ENCODE results near the gene YTHDC2.

DNA sequence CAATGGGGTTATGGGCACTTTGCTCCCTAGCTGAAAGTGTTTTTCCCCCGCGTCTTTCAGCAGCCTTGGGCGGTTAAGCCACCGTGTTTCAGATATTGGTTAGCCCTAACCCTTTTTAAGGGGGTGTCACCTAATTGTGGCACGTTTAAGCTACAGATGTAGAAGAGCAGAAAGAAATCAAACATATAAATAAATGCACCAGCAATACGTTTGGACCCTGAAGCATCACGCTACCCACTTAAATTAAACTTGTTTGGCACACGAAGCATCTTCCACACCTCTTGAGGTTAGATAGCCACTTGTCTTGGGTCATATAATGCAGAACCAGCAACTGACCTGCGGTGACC lies 768 bp downstream of the YTHDC2 start:
- TF ChIP-seq, protein P1, sequence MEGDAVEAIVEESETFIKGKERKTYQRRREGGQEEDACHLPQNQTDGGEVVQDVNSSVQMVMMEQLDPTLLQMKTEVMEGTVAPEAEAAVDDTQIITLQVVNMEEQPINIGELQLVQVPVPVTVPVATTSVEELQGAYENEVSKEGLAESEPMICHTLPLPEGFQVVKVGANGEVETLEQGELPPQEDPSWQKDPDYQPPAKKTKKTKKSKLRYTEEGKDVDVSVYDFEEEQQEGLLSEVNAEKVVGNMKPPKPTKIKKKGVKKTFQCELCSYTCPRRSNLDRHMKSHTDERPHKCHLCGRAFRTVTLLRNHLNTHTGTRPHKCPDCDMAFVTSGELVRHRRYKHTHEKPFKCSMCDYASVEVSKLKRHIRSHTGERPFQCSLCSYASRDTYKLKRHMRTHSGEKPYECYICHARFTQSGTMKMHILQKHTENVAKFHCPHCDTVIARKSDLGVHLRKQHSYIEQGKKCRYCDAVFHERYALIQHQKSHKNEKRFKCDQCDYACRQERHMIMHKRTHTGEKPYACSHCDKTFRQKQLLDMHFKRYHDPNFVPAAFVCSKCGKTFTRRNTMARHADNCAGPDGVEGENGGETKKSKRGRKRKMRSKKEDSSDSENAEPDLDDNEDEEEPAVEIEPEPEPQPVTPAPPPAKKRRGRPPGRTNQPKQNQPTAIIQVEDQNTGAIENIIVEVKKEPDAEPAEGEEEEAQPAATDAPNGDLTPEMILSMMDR (conservative IDR thresholded peaks at IDR 0.05; ENCODE audit: low read length) = no peak
- TF ChIP-seq EZH2phosphoT487 (IDR thresholded peaks at IDR 0.05; ENCODE audit: borderline replicate concordance, low read depth, low read length) = no peak
